ENCODE data around the gene RYR1. TPM values are rescaled to one million over a fixed set of nuclear protein-coding genes. Genes with fewer than 3 reads are reported as not detected.
A peak's percentile ranks its signal among the peaks of the same experiment; 100 is the strongest.

The RYR1 gene
- polyA plus RNA-seq, 6 donors from 2014 or later = 0.01 to 0.04 (median 0.03) TPM; not detected in 3

- H3K27me3 Mint-ChIP-seq = peaks cover 9 to 30% (median 10%) of the 10 kb centered on the region in 3 donors
- peaks cover 0 to 3% (median 0%) of the 10 kb centered on the region in 7 donors for H3K9me3 Mint-ChIP-seq
- peaks cover 5 to 10% (median 9%) of the 10 kb centered on the region in 3 donors for H3K4me1 Mint-ChIP-seq
- no peak overlapping the region for H3K4me3 Mint-ChIP-seq
- H3K27ac Mint-ChIP-seq = no peak overlapping the region
- DNase-seq (no peak), ATAC-seq (ENCODE audit: low read depth in 2 of 2) (no peak)
- no peaks in the 10 kb centered on the region for H3K36me3 Mint-ChIP-seq
These were observed 63.4 kb downstream of the RYR1 start for GRCh38 chr19:38496603-38497487.

GRCh38 chr19:38497907-38498306 lies 64.4 kb downstream of the RYR1 start:
- Mint-ChIP-seq H3K9me3 (no peaks in the 10 kb centered on the region), H3K4me3 (no peak overlapping the region), H3K27me3 (peaks cover 9 to 28% (median 10%) of the 10 kb centered on the region in 3 donors), H3K36me3 (no peaks in the 10 kb centered on the region), H3K27ac (no peak overlapping the region), H3K4me1 (peaks cover 0 to 2% (median 0%) of the 10 kb centered on the region in 3 donors)
- ATAC-seq (ENCODE audit: low read depth in 2 of 2) (no peak), DNase-seq (no peak)

GRCh38 chr19:38499532-38499931 lies 66.0 kb downstream of the RYR1 start:
- DNase-seq = no peak
- H3K9me3 Mint-ChIP-seq = peaks cover 0 to 2% (median 0%) of the 10 kb centered on the region in 7 donors

GRCh38 chr19:38500450-38500849 lies 67.0 kb downstream of the RYR1 start:
- H3K4me3 Mint-ChIP-seq = no peak overlapping the region
- no peaks in the 10 kb centered on the region for H3K36me3 Mint-ChIP-seq
- ATAC-seq (ENCODE audit: low read depth in 2 of 2) (no peak), DNase-seq (no peak)
- H3K4me1 Mint-ChIP-seq = peaks cover 0 to 2% (median 0%) of the 10 kb centered on the region in 3 donors
- H3K27me3 Mint-ChIP-seq = peaks cover 9 to 38% (median 10%) of the 10 kb centered on the region in 3 donors
- H3K27ac Mint-ChIP-seq = no peak overlapping the region
- peaks cover 0 to 2% (median 0%) of the 10 kb centered on the region in 7 donors for H3K9me3 Mint-ChIP-seq

More at GRCh38 chr19:38499532-38499931, 66.0 kb downstream of the RYR1 start:
- no peaks in the 10 kb centered on the region for H3K36me3 Mint-ChIP-seq
- ATAC-seq (ENCODE audit: low read depth in 2 of 2) = no peak
- peaks cover 9 to 29% (median 10%) of the 10 kb centered on the region in 3 donors for H3K27me3 Mint-ChIP-seq
- no peak overlapping the region for H3K27ac Mint-ChIP-seq
- H3K4me1 Mint-ChIP-seq = peaks cover 0 to 3% (median 0%) of the 10 kb centered on the region in 3 donors
- no peak overlapping the region for H3K4me3 Mint-ChIP-seq

- Mint-ChIP-seq H3K9me3 (peaks cover 0 to 3% (median 0%) of the 10 kb centered on the region in 7 donors), H3K27me3 (peaks cover 7 to 42% (median 9%) of the 10 kb centered on the region in 3 donors), H3K4me1 (peaks cover 6 to 7% (median 7%) of the 10 kb centered on the region in 3 donors), H3K27ac (no peak overlapping the region), H3K36me3 (no peaks in the 10 kb centered on the region), H3K4me3 (no peak overlapping the region)
- no peak for ATAC-seq (ENCODE audit: low read depth in 2 of 2)
- no peak for DNase-seq
These were observed 69.1 kb downstream of the RYR1 start for GRCh38 chr19:38502410-38503076.

- peaks cover 6 to 7% (median 7%) of the 10 kb centered on the region in 3 donors for H3K4me1 Mint-ChIP-seq
- ATAC-seq (ENCODE audit: low read depth in 2 of 2) = no peak
- H3K9me3 Mint-ChIP-seq = peaks cover 0 to 3% (median 0%) of the 10 kb centered on the region in 7 donors
- H3K36me3 Mint-ChIP-seq = no peaks in the 10 kb centered on the region
- no peak for DNase-seq
- H3K27ac Mint-ChIP-seq = no peak overlapping the region
- H3K27me3 Mint-ChIP-seq = peaks cover 7 to 46% (median 7%) of the 10 kb centered on the region in 3 donors
- no peak overlapping the region for H3K4me3 Mint-ChIP-seq
These were observed 69.6 kb downstream of the RYR1 start for GRCh38 chr19:38503077-38503410.

GRCh38 chr19:38505958-38506357 lies 72.5 kb downstream of the RYR1 start:
- DNase-seq = no peak
- Mint-ChIP-seq H3K9me3 (peaks cover 0 to 3% (median 0%) of the 10 kb centered on the region in 7 donors), H3K4me3 (peak overlapping the region in 1 of 8 donors; percentile 77), H3K36me3 (no peaks in the 10 kb centered on the region), H3K27me3 (peaks cover 0 to 54% (median 25%) of the 10 kb centered on the region in 3 donors), H3K27ac (no peak overlapping the region), H3K4me1 (peaks cover 6 to 7% (median 7%) of the 10 kb centered on the region in 3 donors)
- ATAC-seq (ENCODE audit: low read depth in 2 of 2) = no peak

GRCh38 chr19:38506375-38506722 lies 72.9 kb downstream of the RYR1 start:
- no peak for ATAC-seq (ENCODE audit: low read depth in 2 of 2)
- peaks cover 0 to 3% (median 0%) of the 10 kb centered on the region in 7 donors for H3K9me3 Mint-ChIP-seq
- H3K4me3 Mint-ChIP-seq = peak overlapping the region in 1 of 8 donors; percentile 77
- DNase-seq = no peak
- H3K36me3 Mint-ChIP-seq = no peaks in the 10 kb centered on the region
- H3K4me1 Mint-ChIP-seq = peaks cover 6 to 7% (median 7%) of the 10 kb centered on the region in 3 donors
- peak overlapping the region in 1 of 6 donors; percentile 91 for H3K27ac Mint-ChIP-seq
- H3K27me3 Mint-ChIP-seq = peaks cover 2 to 54% (median 29%) of the 10 kb centered on the region in 3 donors

GRCh38 chr19:38506723-38507550 lies 73.4 kb downstream of the RYR1 start:
- peak; percentile 78 to 79 for ATAC-seq (ENCODE audit: low read depth in 2 of 2)

GRCh38 chr19:38507551-38508127 lies 74.1 kb downstream of the RYR1 start:
- Mint-ChIP-seq H3K36me3 (no peaks in the 10 kb centered on the region), H3K27me3 (peaks cover 4 to 49% (median 34%) of the 10 kb centered on the region in 3 donors), H3K27ac (no peak overlapping the region), H3K4me3 (peak overlapping the region in 1 of 8 donors; percentile 80), H3K4me1 (peaks cover 6 to 7% (median 7%) of the 10 kb centered on the region in 3 donors), H3K9me3 (peaks cover 0 to 3% (median 0%) of the 10 kb centered on the region in 7 donors)
- no peak for DNase-seq
- no peak for ATAC-seq (ENCODE audit: low read depth in 2 of 2)

More at GRCh38 chr19:38506723-38507550, 73.4 kb downstream of the RYR1 start:
- Mint-ChIP-seq H3K27ac (peak overlapping the region in 2 of 6 donors; percentile 76 to 91), H3K27me3 (peaks cover 4 to 51% (median 34%) of the 10 kb centered on the region in 3 donors), H3K4me3 (peak overlapping the region in 2 of 8 donors; percentile 32 to 80), H3K9me3 (peaks cover 0 to 3% (median 0%) of the 10 kb centered on the region in 7 donors), H3K36me3 (no peaks in the 10 kb centered on the region), H3K4me1 (peaks cover 6 to 7% (median 7%) of the 10 kb centered on the region in 3 donors)
- peak; percentile 44 for DNase-seq

GRCh38 chr19:38508507-38508906 lies 75.0 kb downstream of the RYR1 start:
- Mint-ChIP-seq H3K4me3 (no peak overlapping the region), H3K9me3 (peaks cover 0 to 3% (median 0%) of the 10 kb centered on the region in 7 donors), H3K4me1 (peaks cover 6 to 7% (median 7%) of the 10 kb centered on the region in 3 donors), H3K27ac (peak overlapping the region in 2 of 6 donors; percentile 25 to 33), H3K36me3 (no peaks in the 10 kb centered on the region), H3K27me3 (peaks cover 4 to 49% (median 34%) of the 10 kb centered on the region in 3 donors)
- ATAC-seq (ENCODE audit: low read depth in 2 of 2) = no peak
- no peak for DNase-seq

- Mint-ChIP-seq H3K4me3 (no peak overlapping the region), H3K9me3 (peaks cover 0 to 3% (median 0%) of the 10 kb centered on the region in 7 donors), H3K27ac (no peak overlapping the region), H3K4me1 (peaks cover 6 to 7% (median 7%) of the 10 kb centered on the region in 3 donors), H3K27me3 (peaks cover 4 to 49% (median 34%) of the 10 kb centered on the region in 3 donors), H3K36me3 (no peaks in the 10 kb centered on the region)
- ATAC-seq (ENCODE audit: low read depth in 2 of 2) (no peak), DNase-seq (no peak)
These were observed 75.5 kb downstream of the RYR1 start for GRCh38 chr19:38509027-38509426.

All from naive B cell (primary cell).